HCT116 (cell line): Measurements from ENCODE around the gene SUMO3. TPM values are rescaled to one million over a fixed set of nuclear protein-coding genes. Genes with fewer than 3 reads are reported as not detected.

ENCODE experiments used
- ATAC-seq: fragments of 200-7000 bp; cut with Tn5 transposase; 2 replicates; pipeline ENCODE4 v1.9.1; 2020; ENCODE audit warnings: mild to moderate bottlenecking, moderate library complexity
- BruUV-seq: library from RNA; stranded (reverse); fragments of 400-500 nt; replicated peaks from 2 replicates; lab custom pipeline; 2021; lab: Mats Ljungman, UMichigan
- CTCF ChIA-PET: fragments of 300-600 bp; sonication (Branson Sonifier 250); formaldehyde crosslinking; loops from one replicate; lab custom pipeline; 2021; ENCODE audit warnings: antibody characterized with exemption; lab: Charles Lee
- POLR2A ChIA-PET: fragments of 300-600, 350-600 bp; sonication (Branson Sonifier 250); formaldehyde crosslinking; loops from one replicate; lab custom pipeline; 2021; ENCODE audit warnings: antibody characterized with exemption; lab: Charles Lee
- RAD21 ChIA-PET, 2 experiments: fragments of 300-600 bp; sonication (Branson Sonifier 250); formaldehyde crosslinking; loops; one replicate each; lab custom pipeline; 2023; ENCODE audit warnings: low total read pairs in 2 of 2; ENCODE audit not compliant: uncharacterized antibody in 2 of 2, unreplicated experiment in 2 of 2, low non-redundant PET in 1 of 2; lab: Charles Lee
- DNase-seq: peaks from one replicate; pipeline ENCODE4 v3.0.0-alpha.2; 2010; ENCODE audit warnings: low read depth, low spot score
- H2AFZ ChIP-seq: fragments of 200-600 bp; shearing (Covaris generic), sonication (generic); 2 replicates; pipeline ENCODE4 v1.6.1; 2017; ENCODE audit warnings: low read depth, mixed run types, mixed read lengths, antibody characterized with exemption, low read length; ENCODE audit not compliant: poor library complexity, severe bottlenecking
- H3K27ac ChIP-seq: 2 replicates; pipeline ENCODE4 v1.5.1; 2012; ENCODE audit warnings: low read depth, low read length
- H3K27me3 ChIP-seq: fragments of 200-600 bp; sonication (generic); 2 replicates; pipeline ENCODE4 v1.6.1; 2016; ENCODE audit warnings: mixed run types, low read length, mixed read lengths; ENCODE audit not compliant: insufficient read depth
- H3K36me3 ChIP-seq, 2 experiments: fragments of 200-500 bp in 1 of 2; fragments of 200-600 bp in 1 of 2; sonication (Bioruptor generic) in 1 of 2; sonication (generic) in 1 of 2; 2 replicates each; pipeline versions ENCODE4 v1.5.1 to v1.6.1; 2014 to 2016; ENCODE audit warnings: low read length in 2 of 2, inconsistent platforms in 1 of 2, mixed read lengths in 1 of 2, mixed run types in 1 of 2; ENCODE audit not compliant: insufficient read depth in 2 of 2, control insufficient read depth in 1 of 2
- H3K4me1 ChIP-seq, 2 experiments: fragments of 200-600 bp in 1 of 2; sonication (generic) in 1 of 2; 2 replicates each; pipeline versions ENCODE4 v1.5.1 to v1.6.1; 2012 to 2017; ENCODE audit warnings: low read length in 2 of 2, inconsistent platforms in 1 of 2, mild to moderate bottlenecking in 1 of 2, mixed read lengths in 1 of 2, mixed run types in 1 of 2, moderate library complexity in 1 of 2; ENCODE audit not compliant: insufficient read depth in 2 of 2, control insufficient read depth in 1 of 2
- H3K4me2 ChIP-seq: fragments of 200-600 bp; sonication (generic); 2 replicates; pipeline ENCODE4 v1.6.1; 2017; ENCODE audit warnings: mixed run types, low read length, mixed read lengths
- H3K4me3 ChIP-seq, 2 experiments: fragments of 200-600 bp in 1 of 2; sonication (generic) in 1 of 2; replicated peaks in 1 of 2; 2 replicates each; pipeline ENCODE4 v1.5.1; 2011 to 2016; ENCODE audit warnings: low read length in 2 of 2, control low read depth in 1 of 2, low read depth in 1 of 2, mild to moderate bottlenecking in 1 of 2, mixed read lengths in 1 of 2, mixed run types in 1 of 2
- H3K79me2 ChIP-seq: fragments of 200-600 bp; sonication (generic); 2 replicates; pipeline ENCODE4 v1.6.1; 2017; ENCODE audit warnings: mild to moderate bottlenecking, mixed run types, low read length, moderate library complexity, mixed read lengths; ENCODE audit not compliant: insufficient read depth
- H3K9ac ChIP-seq: fragments of 200-600 bp; sonication (generic); 2 replicates; pipeline ENCODE4 v1.6.1; 2016; ENCODE audit warnings: low read length, mixed read lengths
- H3K9me2 ChIP-seq: fragments of 200-600 bp; sonication (generic), shearing (Covaris generic); 2 replicates; pipeline ENCODE4 v1.6.1; 2017; ENCODE audit warnings: mixed run types, mild to moderate bottlenecking, moderate library complexity; ENCODE audit not compliant: insufficient read depth
- H3K9me3 ChIP-seq, 2 experiments: fragments of 200-500 bp in 1 of 2; fragments of 200-600 bp in 1 of 2; sonication (Bioruptor generic) in 1 of 2; sonication (generic) in 1 of 2; 2 replicates each; pipeline ENCODE4 v1.6.1; 2014 to 2017; ENCODE audit warnings: low read length in 2 of 2, mixed read lengths in 2 of 2, inconsistent platforms in 1 of 2, low read depth in 1 of 2, mild to moderate bottlenecking in 1 of 2, mixed run types in 1 of 2, moderate library complexity in 1 of 2; ENCODE audit not compliant: control insufficient read depth in 1 of 2, insufficient read depth in 1 of 2
- H4K20me1 ChIP-seq: fragments of 200-600 bp; sonication (generic), shearing (Covaris generic); 2 replicates; pipeline ENCODE4 v1.6.1; 2017; ENCODE audit warnings: mixed run types, mild to moderate bottlenecking, moderate library complexity; ENCODE audit not compliant: insufficient read depth
- ATF3 ChIP-seq: IDR thresholded peaks from 2 replicates; pipeline ENCODE4 v1.6.1; 2012
- CBX3 ChIP-seq: IDR thresholded peaks from 2 replicates; pipeline ENCODE4 v1.6.1; 2012; ENCODE audit warnings: low read depth
- CEBPB ChIP-seq: IDR thresholded peaks from 2 replicates; pipeline ENCODE4 v1.6.1; 2012; ENCODE audit warnings: low read depth
- CTCF ChIP-seq, 3 experiments: fragments of 200-600 bp in 1 of 3; sonication (generic) in 1 of 3; IDR thresholded peaks in 2 of 3; conservative IDR thresholded peaks in 1 of 3; 2 replicates each; pipeline ENCODE4 v1.5.1; 2012 to 2017; ENCODE audit warnings: low read depth in 2 of 3, low read length in 2 of 3, antibody characterized with exemption in 1 of 3, borderline replicate concordance in 1 of 3, control low read depth in 1 of 3, mild to moderate bottlenecking in 1 of 3, mixed read lengths in 1 of 3, mixed run types in 1 of 3, moderate library complexity in 1 of 3; ENCODE audit not compliant: insufficient read depth in 1 of 3
- EGR1 ChIP-seq: IDR thresholded peaks from 2 replicates; pipeline ENCODE4 v1.6.1; 2012; ENCODE audit warnings: low read depth
- ELF1 ChIP-seq: IDR thresholded peaks from 2 replicates; pipeline ENCODE4 v1.6.1; 2012; ENCODE audit warnings: low read depth, borderline replicate concordance
- EZH2phosphoT487 ChIP-seq: fragments of 200-600 bp; IDR thresholded peaks from 2 replicates; pipeline ENCODE4 v1.6.1; 2018; ENCODE audit warnings: antibody characterized with exemption, borderline replicate concordance
- FOSL1 ChIP-seq: IDR thresholded peaks from 2 replicates; pipeline ENCODE4 v1.6.1; 2012; ENCODE audit warnings: low read depth
- JUND ChIP-seq: IDR thresholded peaks from 2 replicates; pipeline ENCODE4 v1.6.1; 2012
- POLR2A ChIP-seq: IDR thresholded peaks from 2 replicates; pipeline ENCODE4 v1.7.0; 2011; ENCODE audit warnings: borderline replicate concordance; ENCODE audit not compliant: insufficient read depth, insufficient read length; ENCODE audit errors: extremely low read depth
- POLR2AphosphoS5 ChIP-seq: IDR thresholded peaks from 2 replicates; pipeline ENCODE4 v1.6.1; 2011; ENCODE audit warnings: mild to moderate bottlenecking, low read depth, low read length, moderate library complexity
- RAD21 ChIP-seq: IDR thresholded peaks from 2 replicates; pipeline ENCODE4 v1.6.1; 2012; ENCODE audit warnings: low read depth, mild to moderate bottlenecking
- SIN3A ChIP-seq: IDR thresholded peaks from 2 replicates; pipeline ENCODE4 v1.6.1; 2012; ENCODE audit warnings: low read depth
- SRF ChIP-seq: IDR thresholded peaks from 2 replicates; pipeline ENCODE4 v1.6.1; 2012; ENCODE audit warnings: low read depth
- YY1 ChIP-seq: IDR thresholded peaks from 2 replicates; pipeline ENCODE4 v1.6.1; 2011; ENCODE audit warnings: low read length, low read depth, moderate library complexity, mild to moderate bottlenecking; ENCODE audit not compliant: insufficient replicate concordance; ENCODE audit errors: extremely low read depth
- ZNF274 ChIP-seq: fragments of 200-500 bp; sonication (Bioruptor generic); IDR thresholded peaks from 2 replicates; pipeline ENCODE4 v1.6.1; 2014; ENCODE audit warnings: mild to moderate bottlenecking, low read depth, low read length, inconsistent platforms
- intact Hi-C: fragments of 100-400 bp; cut with micrococcal nuclease; formaldehyde crosslinking; loops from 2 replicates; pipeline ENCODE4 v1.10.0; 2022
- total RNA-seq: library from RNA; stranded (reverse); gene quantifications from one replicate; pipeline ENCODE4 v1.2.1, GENCODE V29; 2021; ENCODE audit not compliant: unreplicated experiment

SUMO3 gene
- total RNA-seq, 1 experiment from 2014 or later: 31.5 TPM

- H3K27ac ChIP-seq: no peak overlapping the region
- POLR2A ChIA-PET: no interaction called here
- 0 out of 2 replicates have a peak overlapping the region, but pooled peaks have one; percentile 77 for H3K9ac ChIP-seq
- BruUV-seq: no TSS peak
- no peak for DNase-seq
- peaks cover 9 to 39% of the 10 kb centered on the region in 2 experiments; a peak in 3 of 4 replicates for H3K36me3 ChIP-seq
- no peaks in the 10 kb centered on the region for H3K9me2 ChIP-seq
- peaks cover 19% of the 10 kb centered on the region; the same call in 1 of the 2 replicates for H4K20me1 ChIP-seq
- RAD21 ChIA-PET: no interaction called here
- peak overlapping the region; percentile 78 for H3K4me2 ChIP-seq
- CTCF ChIA-PET: interaction anchor here (1.2 to 2.5 kb wide), 3 partner anchors 73 to 337 kb away, joined by 3 to 12 read pairs (median 9); partner anchors contain the start of gene PTTG1IP
- TF ChIP-seq ELF1: no peak
- no peak for TF ChIP-seq CEBPB
- peak in 2 of 3 experiments; percentile 35 to 46; a peak in 4 of 6 replicates for TF ChIP-seq CTCF (IDR thresholded peaks at IDR 0.05 in 2 of 3, conservative IDR thresholded peaks at IDR 0.05 in 1 of 3; ENCODE audit: borderline replicate concordance in 1 of 3, insufficient read depth in 1 of 3, low read depth in 2 of 3, low read length in 2 of 3)
- TF ChIP-seq EGR1: no peak
- peak; percentile 39; the same call in 1 of the 2 replicates for TF ChIP-seq RAD21
- peaks cover 75% of the 10 kb centered on the region for H3K79me2 ChIP-seq
- ATAC-seq: no peak
- H3K27me3 ChIP-seq: no peaks in the 10 kb centered on the region
- H3K9me3 ChIP-seq: no peaks in the 10 kb centered on the region
- intact Hi-C loops: loop anchor here (1.0 kb wide), 1 partner anchor 337 kb away; no protein-coding TSS in a partner anchor
- H3K4me3 ChIP-seq: peak overlapping the region; percentile 78 to 88
- H2AFZ ChIP-seq: no peak overlapping the region
- H3K4me1 ChIP-seq: peaks cover 11 to 20% of the 10 kb centered on the region in 2 experiments
These were observed 17.8 kb downstream of the SUMO3 start for GRCh38 chr21:44800103-44800502.

GRCh38 chr21:44799646-44800045, 18.2 kb downstream of the SUMO3 start:
- H3K4me1 ChIP-seq: peaks cover 11 to 20% of the 10 kb centered on the region in 2 experiments
- H4K20me1 ChIP-seq: peaks cover 19% of the 10 kb centered on the region; the same call in 1 of the 2 replicates
- intact Hi-C loops: loop anchor here (1.0 kb wide), 1 partner anchor 338 kb away; no protein-coding TSS in a partner anchor
- no peaks in the 10 kb centered on the region for H3K9me3 ChIP-seq
- 0 out of 4 replicates have a peak overlapping the region, but pooled peaks of 1 of the 2 experiments have one; percentile 78 for H3K4me3 ChIP-seq
- no TSS peak for BruUV-seq
- CTCF ChIA-PET: interaction anchor here (1.2 to 2.5 kb wide), 2 partner anchors 303 to 338 kb away, joined by 3 to 12 read pairs; no protein-coding TSS in a partner anchor
- H3K27me3 ChIP-seq: no peaks in the 10 kb centered on the region
- H3K36me3 ChIP-seq: peaks cover 9 to 39% of the 10 kb centered on the region in 2 experiments; a peak in 3 of 4 replicates
- H3K27ac ChIP-seq: no peak overlapping the region
- no peaks in the 10 kb centered on the region for H3K9me2 ChIP-seq
- ATAC-seq (no peak), DNase-seq (no peak)
- peaks cover 80% of the 10 kb centered on the region for H3K79me2 ChIP-seq
- H3K4me2 ChIP-seq: peak overlapping the region; percentile 78
- H3K9ac ChIP-seq: no peak overlapping the region
- RAD21 ChIA-PET: no interaction called here
- POLR2A ChIA-PET: no interaction called here
- H2AFZ ChIP-seq: no peak overlapping the region
- TF ChIP-seq SIN3A (no peak), CTCF (IDR thresholded peaks at IDR 0.05 in 2 of 3, conservative IDR thresholded peaks at IDR 0.05 in 1 of 3; ENCODE audit: borderline replicate concordance in 1 of 3, insufficient read depth in 1 of 3, low read depth in 2 of 3, low read length in 2 of 3) (no peak), ZNF274 (no peak), EGR1 (no peak), CEBPB (no peak), ELF1 (no peak), JUND (no peak), EZH2phosphoT487 (no peak), POLR2AphosphoS5 (no peak), POLR2A (no peak), SRF (no peak), FOSL1 (no peak), CBX3 (no peak), ATF3 (no peak), YY1 (no peak)
